Ovary (tissue), 9 donors: ENCODE results near the gene KCNAB1. TPM values are rescaled to one million over a fixed set of nuclear protein-coding genes. Genes with fewer than 3 reads are reported as not detected.

Experiments used
- DNase-seq, 5 donors: peaks; one replicate each; pipeline ENCODE4 v3.0.0-alpha.2; 2019 to 2020
- H3K27ac ChIP-seq, 2 donors: fragments of 200-600 bp; one replicate each; pipeline versions ENCODE4 v1.5.1 to v1.8.0; 2019 to 2022
- H3K27me3 ChIP-seq: fragments of 200-600 bp; one replicate; pipeline ENCODE4 v1.8.0; 2022
- H3K36me3 ChIP-seq: fragments of 200-600 bp; sonication (generic); one replicate; pipeline ENCODE4 v1.5.1; 2019
- H3K4me1 ChIP-seq: one replicate; pipeline ENCODE4 v1.8.1; 2013; ENCODE audit warnings: mild to moderate bottlenecking, moderate library complexity; ENCODE audit not compliant: insufficient read depth
- H3K4me3 ChIP-seq: fragments of 200-600 bp; sonication (generic); one replicate; pipeline ENCODE4 v1.5.1; 2017
- H3K9me3 ChIP-seq, 2 donors: fragments of 200-600 bp in 1 of 2; sonication (generic) in 1 of 2; one replicate each; pipeline versions ENCODE4 v1.5.1 to v1.8.1; 2013 to 2019; ENCODE audit warnings: mild to moderate bottlenecking in 1 of 2, moderate library complexity in 1 of 2
- CTCF ChIP-seq, 3 donors: fragments of 450-650 bp in 2 of 3; fragments of 200-600 bp in 1 of 3; IDR thresholded peaks; one replicate each; pipeline versions ENCODE4 v1.5.1 to v1.8.0; 2016 to 2022; ENCODE audit warnings: antibody characterized with exemption in 3 of 3, mild to moderate bottlenecking in 1 of 3
- EP300 ChIP-seq: sonication (generic); formaldehyde crosslinking; IDR thresholded peaks from one replicate; pipeline ENCODE4 v1.6.1; 2017; ENCODE audit warnings: antibody characterized with exemption
- POLR2A ChIP-seq: fragments of 450-650 bp; IDR thresholded peaks from one replicate; pipeline ENCODE4 v1.6.1; 2017; ENCODE audit warnings: antibody characterized with exemption, mild to moderate bottlenecking, moderate library complexity
- WGBS, 3 donors: extraction: QIAGEN DNeasy Blood & Tissue Kit in 1 of 3; methylation state at CpG; one replicate each; pipeline versions ENCODE4 v1.1.5 to v1.1.7; 2013 to 2017; 5-methylcytosine and 5-hydroxymethylcytosine counted together
- intact Hi-C, 4 donors: fragments of 100-400 bp; cut with DNase I; formaldehyde crosslinking; loops; one replicate each; pipeline versions ENCODE4 v1.11.0 to v1.15.1; 2022 to 2023
- polyA plus RNA-seq, 2 donors: library from polyadenylated mRNA; stranded (reverse); fragments of 200-250 nt in 1 of 2; fragments of 350-450 nt in 1 of 2; fragmentation: Illumina TruSeq in 1 of 2; extraction: RNeasy Lipid Tissue Mini Kit (QIAGEN cat#74804) in 1 of 2; gene quantifications; one replicate each; pipeline ENCODE4 v1.2.3, GENCODE V29; 2013 to 2014
- total RNA-seq, 7 donors: library from RNA; depleted of rRNA in 2 of 7; stranded (reverse); fragments of >200 nt in 2 of 7; fragmentation: NEBNext Ultra II Directional in 3 of 7; extraction: Animal tissue kit (Norgen Biotek cat#: 25700) in 3 of 7; gene quantifications; one replicate each; pipeline versions ENCODE4 v1.1.0 to v1.2.4, GENCODE V29; 2016 to 2023
- donor health status: DM: no; HTN: no; CAD: no; lungs with moderate emphysema.
- donor health status: DM: no; HTN: no; CAD: no.
- donor health status: Bipolar disorder and iron deficiency.
- donor health status: DM: yes; HTN: yes; CAD: no.
- donor health status: DM: no; HTN: no; CAD: no.
- donor health status: DM: yes; HTN: yes; CAD: no.

Gene KCNAB1
- total and polyA plus RNA-seq, 9 donors = 0.60 to 8.0 (median 2.4) TPM

DNA sequence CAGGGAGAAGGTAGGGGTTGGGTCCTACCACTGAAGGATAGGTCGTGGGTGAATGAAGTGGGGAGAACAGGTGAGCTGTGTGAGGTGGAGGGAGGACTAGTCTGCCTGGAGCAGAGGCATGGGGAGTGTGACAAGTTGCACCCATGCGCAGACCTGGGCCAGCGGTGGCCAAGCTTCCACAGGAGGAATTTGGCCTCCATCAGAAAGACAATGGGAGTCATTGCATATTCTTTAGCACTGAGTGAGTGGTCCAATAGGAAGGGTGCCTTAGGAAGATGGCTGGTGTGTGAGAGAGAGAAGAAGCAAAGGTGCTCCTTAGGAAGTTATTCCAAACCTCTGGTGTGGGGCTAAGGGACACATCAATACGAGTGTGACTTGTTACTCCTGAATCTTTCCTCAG is 191.1 kb downstream of the KCNAB1 start:
- Histone ChIP-seq H3K36me3 (no peaks in the 10 kb centered on the region), H3K9me3 (no peaks in the 10 kb centered on the region), H3K4me3 (no peak overlapping the region), H3K4me1 (peaks cover 1% of the 10 kb centered on the region), H3K27ac (no peak overlapping the region), H3K27me3 (no peaks in the 10 kb centered on the region)
- 92 to 95% (median 92%) methylated on average over 4 of the region's 4 CpGs for WGBS, 3 donors
- DNase-seq = no peak
- no peak for TF ChIP-seq POLR2A
- no peak for TF ChIP-seq EP300
- TF ChIP-seq CTCF (IDR thresholded peaks at IDR 0.05) = no peak
- intact Hi-C loops = no loop called here

- 71 to 82% (median 75%) methylated on average over 5 of the region's 5 CpGs for WGBS, 3 donors
- no peak for DNase-seq
- peaks cover 1% of the 10 kb centered on the region for H3K4me1 ChIP-seq
- H3K27ac ChIP-seq = no peak overlapping the region
- H3K4me3 ChIP-seq = no peak overlapping the region
- TF ChIP-seq CTCF (IDR thresholded peaks at IDR 0.05) (no peak), POLR2A (no peak), EP300 (no peak)
- no peaks in the 10 kb centered on the region for H3K9me3 ChIP-seq
- H3K27me3 ChIP-seq = no peaks in the 10 kb centered on the region
- intact Hi-C loops = no loop called here
- no peaks in the 10 kb centered on the region for H3K36me3 ChIP-seq
These were observed 191.6 kb downstream of the KCNAB1 start for GRCh38 chr3:156311930-156312329.

GRCh38 chr3:156316076-156316475 is 195.7 kb downstream of the KCNAB1 start:
- WGBS, 3 donors = 89 to 97% (median 90%) methylated on average over 1 of the region's 1 CpG
- no peak for DNase-seq
- H3K36me3 ChIP-seq = no peaks in the 10 kb centered on the region
- no peak overlapping the region for H3K4me3 ChIP-seq
- TF ChIP-seq CTCF (IDR thresholded peaks at IDR 0.05) (no peak), POLR2A (no peak), EP300 (no peak)
- intact Hi-C loops = no loop called here
- H3K27me3 ChIP-seq = no peaks in the 10 kb centered on the region
- no peaks in the 10 kb centered on the region for H3K9me3 ChIP-seq
- H3K27ac ChIP-seq = no peak overlapping the region
- H3K4me1 ChIP-seq = no peaks in the 10 kb centered on the region

DNA sequence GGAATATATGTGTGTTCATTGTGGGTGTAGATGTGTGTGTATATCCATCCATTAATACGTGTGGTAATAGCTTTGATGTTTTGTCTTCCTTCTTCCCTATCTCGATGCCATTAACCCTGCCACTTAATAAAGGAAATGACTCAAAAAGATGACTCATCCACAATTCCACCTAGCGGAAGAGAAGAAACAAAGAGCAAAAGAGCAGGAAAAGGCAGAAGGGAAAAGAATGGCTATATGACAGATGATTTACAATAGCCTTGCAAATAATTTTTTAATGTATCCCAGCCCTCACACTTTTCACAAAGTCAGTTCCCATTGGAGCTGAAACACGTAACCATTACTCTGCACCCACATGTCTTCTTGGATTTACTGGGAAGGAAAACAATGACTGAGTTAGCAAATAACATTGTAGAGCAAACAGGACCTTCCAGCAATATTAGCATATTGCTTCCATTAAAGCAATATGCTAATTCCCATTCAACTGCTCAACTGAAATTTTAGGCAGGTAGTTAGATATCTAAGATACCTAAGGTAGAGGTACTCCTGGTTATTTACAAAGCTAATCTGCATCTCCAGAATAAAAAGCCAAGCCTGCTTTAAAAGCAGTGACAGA is 197.2 kb downstream of the KCNAB1 start:
- Histone ChIP-seq H3K36me3 (no peaks in the 10 kb centered on the region), H3K27me3 (no peaks in the 10 kb centered on the region), H3K4me1 (no peaks in the 10 kb centered on the region), H3K9me3 (no peaks in the 10 kb centered on the region), H3K27ac (no peak overlapping the region), H3K4me3 (no peak overlapping the region)
- TF ChIP-seq CTCF (IDR thresholded peaks at IDR 0.05) (no peak), POLR2A (no peak), EP300 (no peak)
- intact Hi-C loops = no loop called here
- DNase-seq = no peak
- 49 to 63% (median 57%) methylated on average over 4 of the region's 4 CpGs for WGBS, 3 donors
